ENCODE measurements around the gene MAP7.

DNA sequence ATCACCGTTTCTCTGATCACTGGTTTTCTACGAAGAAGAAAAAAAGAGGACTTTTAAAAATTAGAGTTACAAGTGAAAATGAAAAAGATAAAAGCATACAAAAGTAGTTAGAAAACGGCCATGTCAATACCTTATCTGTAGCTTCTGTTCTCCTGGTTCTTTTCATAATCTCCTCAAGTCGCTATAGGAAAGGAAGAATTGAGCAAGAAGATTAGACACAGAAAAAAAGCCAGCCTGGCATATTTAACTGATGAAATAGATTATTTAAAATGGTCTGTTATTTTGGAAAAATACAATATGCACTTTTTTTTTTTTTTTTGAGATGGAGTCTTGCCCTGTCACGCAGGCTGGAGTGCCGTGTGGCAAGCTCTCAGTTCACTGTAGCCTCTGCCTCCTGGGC is 190.4 kb downstream of the MAP7 start:
- TF ChIP-seq POLR2AphosphoS5 (IDR thresholded peaks at IDR 0.05) (no peak), TAF1 (IDR thresholded peaks at IDR 0.05; ENCODE audit: low read depth) (no peak), EP300 (conservative IDR thresholded peaks at IDR 0.05; ENCODE audit: poor library complexity, severe bottlenecking) (no peak), EZH2 (IDR thresholded peaks at IDR 0.05; ENCODE audit: borderline replicate concordance, insufficient read depth, low read length, poor library complexity, severe bottlenecking) (no peak), RAD21 (conservative IDR thresholded peaks at IDR 0.05) (no peak), MXI1 (conservative IDR thresholded peaks at IDR 0.05; ENCODE audit: poor library complexity, severe bottlenecking) (no peak), SMC3 (conservative IDR thresholded peaks at IDR 0.05; ENCODE audit: poor library complexity) (no peak)
- TF ChIP-seq, protein P1, sequence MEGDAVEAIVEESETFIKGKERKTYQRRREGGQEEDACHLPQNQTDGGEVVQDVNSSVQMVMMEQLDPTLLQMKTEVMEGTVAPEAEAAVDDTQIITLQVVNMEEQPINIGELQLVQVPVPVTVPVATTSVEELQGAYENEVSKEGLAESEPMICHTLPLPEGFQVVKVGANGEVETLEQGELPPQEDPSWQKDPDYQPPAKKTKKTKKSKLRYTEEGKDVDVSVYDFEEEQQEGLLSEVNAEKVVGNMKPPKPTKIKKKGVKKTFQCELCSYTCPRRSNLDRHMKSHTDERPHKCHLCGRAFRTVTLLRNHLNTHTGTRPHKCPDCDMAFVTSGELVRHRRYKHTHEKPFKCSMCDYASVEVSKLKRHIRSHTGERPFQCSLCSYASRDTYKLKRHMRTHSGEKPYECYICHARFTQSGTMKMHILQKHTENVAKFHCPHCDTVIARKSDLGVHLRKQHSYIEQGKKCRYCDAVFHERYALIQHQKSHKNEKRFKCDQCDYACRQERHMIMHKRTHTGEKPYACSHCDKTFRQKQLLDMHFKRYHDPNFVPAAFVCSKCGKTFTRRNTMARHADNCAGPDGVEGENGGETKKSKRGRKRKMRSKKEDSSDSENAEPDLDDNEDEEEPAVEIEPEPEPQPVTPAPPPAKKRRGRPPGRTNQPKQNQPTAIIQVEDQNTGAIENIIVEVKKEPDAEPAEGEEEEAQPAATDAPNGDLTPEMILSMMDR (IDR thresholded peaks at IDR 0.05; ENCODE audit: poor library complexity, severe bottlenecking), result no peak
- TF ChIP-seq, protein P2, sequence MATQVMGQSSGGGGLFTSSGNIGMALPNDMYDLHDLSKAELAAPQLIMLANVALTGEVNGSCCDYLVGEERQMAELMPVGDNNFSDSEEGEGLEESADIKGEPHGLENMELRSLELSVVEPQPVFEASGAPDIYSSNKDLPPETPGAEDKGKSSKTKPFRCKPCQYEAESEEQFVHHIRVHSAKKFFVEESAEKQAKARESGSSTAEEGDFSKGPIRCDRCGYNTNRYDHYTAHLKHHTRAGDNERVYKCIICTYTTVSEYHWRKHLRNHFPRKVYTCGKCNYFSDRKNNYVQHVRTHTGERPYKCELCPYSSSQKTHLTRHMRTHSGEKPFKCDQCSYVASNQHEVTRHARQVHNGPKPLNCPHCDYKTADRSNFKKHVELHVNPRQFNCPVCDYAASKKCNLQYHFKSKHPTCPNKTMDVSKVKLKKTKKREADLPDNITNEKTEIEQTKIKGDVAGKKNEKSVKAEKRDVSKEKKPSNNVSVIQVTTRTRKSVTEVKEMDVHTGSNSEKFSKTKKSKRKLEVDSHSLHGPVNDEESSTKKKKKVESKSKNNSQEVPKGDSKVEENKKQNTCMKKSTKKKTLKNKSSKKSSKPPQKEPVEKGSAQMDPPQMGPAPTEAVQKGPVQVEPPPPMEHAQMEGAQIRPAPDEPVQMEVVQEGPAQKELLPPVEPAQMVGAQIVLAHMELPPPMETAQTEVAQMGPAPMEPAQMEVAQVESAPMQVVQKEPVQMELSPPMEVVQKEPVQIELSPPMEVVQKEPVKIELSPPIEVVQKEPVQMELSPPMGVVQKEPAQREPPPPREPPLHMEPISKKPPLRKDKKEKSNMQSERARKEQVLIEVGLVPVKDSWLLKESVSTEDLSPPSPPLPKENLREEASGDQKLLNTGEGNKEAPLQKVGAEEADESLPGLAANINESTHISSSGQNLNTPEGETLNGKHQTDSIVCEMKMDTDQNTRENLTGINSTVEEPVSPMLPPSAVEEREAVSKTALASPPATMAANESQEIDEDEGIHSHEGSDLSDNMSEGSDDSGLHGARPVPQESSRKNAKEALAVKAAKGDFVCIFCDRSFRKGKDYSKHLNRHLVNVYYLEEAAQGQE (IDR thresholded peaks at IDR 0.05; ENCODE audit: borderline replicate concordance), result no peak

All from neural cell (in vitro differentiated cells).